Kidney epithelial cell (primary cell): ENCODE results near the gene GPALPP1. TPM values are rescaled to one million over a fixed set of nuclear protein-coding genes. Genes with fewer than 3 reads are reported as not detected.
"Not testable (repeated sequence)": the region's sequence is repeated elsewhere in the genome, so short reads cannot be mapped to it uniquely, and the experiment has no call there.

Experiments used
- DNase-seq: peaks from one replicate; pipeline ENCODE4 v3.0.0-alpha.2; 2010; ENCODE audit warnings: low read depth
- H3K27me3 ChIP-seq: 2 replicates; pipeline ENCODE4 v1.6.0; 2011; ENCODE audit warnings: low read length; ENCODE audit not compliant: control insufficient read depth, insufficient read depth
- H3K36me3 ChIP-seq: 2 replicates; pipeline ENCODE4 v1.5.1; 2011; ENCODE audit warnings: low read length; ENCODE audit not compliant: control insufficient read depth, insufficient read depth
- H3K4me3 ChIP-seq: 2 replicates; pipeline ENCODE4 v1.5.1; 2011; ENCODE audit warnings: low read depth, mild to moderate bottlenecking, control low read depth, low read length
- total RNA-seq: library from RNA; depleted of rRNA; stranded (reverse); fragments of >200 nt; gene quantifications from 2 replicates; pipeline ENCODE4 v1.2.3, GENCODE V29; 2015
- TF ChIP-seq, protein P1 (sequence below): IDR thresholded peaks from 2 replicates; pipeline ENCODE4 v1.5.1; 2011; ENCODE audit warnings: mild to moderate bottlenecking, moderate library complexity, low read length, control low read depth, inconsistent platforms; ENCODE audit not compliant: insufficient read depth, poor library complexity, severe bottlenecking

The GPALPP1 gene, protein sequence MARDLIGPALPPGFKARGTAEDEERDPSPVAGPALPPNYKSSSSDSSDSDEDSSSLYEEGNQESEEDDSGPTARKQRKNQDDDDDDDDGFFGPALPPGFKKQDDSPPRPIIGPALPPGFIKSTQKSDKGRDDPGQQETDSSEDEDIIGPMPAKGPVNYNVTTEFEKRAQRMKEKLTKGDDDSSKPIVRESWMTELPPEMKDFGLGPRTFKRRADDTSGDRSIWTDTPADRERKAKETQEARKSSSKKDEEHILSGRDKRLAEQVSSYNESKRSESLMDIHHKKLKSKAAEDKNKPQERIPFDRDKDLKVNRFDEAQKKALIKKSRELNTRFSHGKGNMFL
- total RNA-seq, result 26.5 and 26.9 TPM in 2 replicates

DNA sequence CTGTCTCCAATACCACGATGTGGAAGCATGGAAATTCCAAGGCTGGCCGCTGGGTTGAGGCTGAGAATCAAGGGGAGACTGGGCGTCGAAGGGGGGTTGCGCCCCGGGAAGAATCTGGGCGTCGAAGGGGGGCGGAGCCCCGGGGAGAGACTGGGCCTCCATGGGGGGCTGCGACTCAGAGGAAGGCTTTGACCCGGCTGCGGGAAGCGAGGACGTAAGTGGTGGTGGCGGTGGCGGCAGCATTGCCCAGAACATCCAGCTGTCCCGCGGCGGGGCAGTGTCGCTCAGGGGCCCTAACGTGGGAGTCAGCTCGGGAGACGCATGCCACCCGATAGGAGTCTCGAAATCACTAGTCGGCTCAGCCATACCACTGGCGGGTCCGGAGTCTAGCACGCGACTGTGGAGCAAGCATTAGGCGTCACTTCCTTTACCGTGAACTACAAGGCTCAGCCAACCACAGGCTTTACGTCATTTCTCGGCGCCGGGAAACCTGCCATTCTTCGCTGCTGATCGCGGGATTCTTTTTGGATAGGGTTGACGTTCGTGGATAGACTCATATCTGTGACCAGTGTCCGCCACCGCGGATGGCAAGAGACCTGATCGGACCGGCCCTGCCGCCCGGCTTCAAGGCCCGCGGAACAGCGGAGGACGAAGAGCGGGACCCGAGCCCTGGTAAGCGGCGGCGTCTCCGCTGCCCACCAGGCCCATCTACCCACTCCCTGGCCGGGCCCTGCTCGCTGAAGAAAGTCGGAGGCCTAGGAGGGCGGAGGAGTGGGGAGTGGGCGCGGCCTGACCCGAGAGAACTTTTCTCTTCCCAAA, at the start of gene GPALPP1, which contains the start of gene NUFIP1:
GPALPP1 (plus strand) TSS at position 468 of the 819 bp plus-strand sequence; CDS start at position 585, 117 bp downstream.
NUFIP1 (minus strand) TSS at position 401 of the 819 bp plus-strand sequence; CDS start at position 366, 35 bp downstream.
- TF ChIP-seq, protein P1, sequence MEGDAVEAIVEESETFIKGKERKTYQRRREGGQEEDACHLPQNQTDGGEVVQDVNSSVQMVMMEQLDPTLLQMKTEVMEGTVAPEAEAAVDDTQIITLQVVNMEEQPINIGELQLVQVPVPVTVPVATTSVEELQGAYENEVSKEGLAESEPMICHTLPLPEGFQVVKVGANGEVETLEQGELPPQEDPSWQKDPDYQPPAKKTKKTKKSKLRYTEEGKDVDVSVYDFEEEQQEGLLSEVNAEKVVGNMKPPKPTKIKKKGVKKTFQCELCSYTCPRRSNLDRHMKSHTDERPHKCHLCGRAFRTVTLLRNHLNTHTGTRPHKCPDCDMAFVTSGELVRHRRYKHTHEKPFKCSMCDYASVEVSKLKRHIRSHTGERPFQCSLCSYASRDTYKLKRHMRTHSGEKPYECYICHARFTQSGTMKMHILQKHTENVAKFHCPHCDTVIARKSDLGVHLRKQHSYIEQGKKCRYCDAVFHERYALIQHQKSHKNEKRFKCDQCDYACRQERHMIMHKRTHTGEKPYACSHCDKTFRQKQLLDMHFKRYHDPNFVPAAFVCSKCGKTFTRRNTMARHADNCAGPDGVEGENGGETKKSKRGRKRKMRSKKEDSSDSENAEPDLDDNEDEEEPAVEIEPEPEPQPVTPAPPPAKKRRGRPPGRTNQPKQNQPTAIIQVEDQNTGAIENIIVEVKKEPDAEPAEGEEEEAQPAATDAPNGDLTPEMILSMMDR, result peak; percentile 12

DNA sequence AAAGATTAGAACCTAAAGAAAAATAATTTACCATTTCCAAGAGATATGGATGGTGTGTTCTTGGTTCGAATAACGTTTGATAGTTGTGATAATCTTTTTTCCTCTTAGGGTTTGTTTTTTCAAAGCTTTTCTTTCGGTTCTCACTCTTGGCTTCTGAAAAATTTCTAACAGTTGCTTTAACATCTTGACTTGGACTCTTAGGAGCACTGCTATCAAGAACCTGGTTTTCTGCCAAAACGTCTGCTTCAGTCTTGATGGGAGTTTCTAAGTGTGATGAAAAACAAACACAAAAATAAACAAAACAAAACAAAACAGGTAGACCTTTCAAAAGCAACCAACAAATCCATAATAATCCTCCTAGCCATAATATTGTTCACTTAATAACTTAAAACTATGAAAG, 45.9 kb upstream of the GPALPP1 start:
- H3K36me3 ChIP-seq, H3K4me3 ChIP-seq, DNase-seq, H3K27me3 ChIP-seq: not testable (repeated sequence)

More for the DNA sequence above, at the start of gene GPALPP1, which contains the start of gene NUFIP1:
- Histone ChIP-seq H3K36me3 (no peaks in the 10 kb centered on the region), H3K27me3 (no peaks in the 10 kb centered on the region), H3K4me3 (peak within 1 kb of the TSS; percentile 82)
- DNase-seq, result peak; percentile 81

DNA sequence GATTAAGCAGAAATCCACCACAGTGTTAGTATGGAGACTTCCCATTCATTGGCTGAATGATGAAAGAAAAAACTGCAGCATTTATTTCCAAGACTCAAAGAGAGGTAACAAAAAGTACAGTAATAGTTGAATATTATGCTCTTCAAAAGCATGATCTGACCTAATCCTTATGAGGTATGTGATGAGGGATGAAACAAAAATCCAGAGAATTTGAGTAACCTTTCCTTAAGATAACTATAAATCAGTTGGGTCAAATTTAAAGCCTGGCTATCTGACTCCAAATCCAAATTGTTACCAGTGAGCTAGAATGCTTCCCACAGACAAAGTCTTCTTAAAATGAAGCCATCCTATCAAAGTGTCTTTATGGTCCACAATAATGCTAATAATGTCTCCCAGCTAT, 38.2 kb upstream of the GPALPP1 start:
- DNase-seq, result no peak

DNA sequence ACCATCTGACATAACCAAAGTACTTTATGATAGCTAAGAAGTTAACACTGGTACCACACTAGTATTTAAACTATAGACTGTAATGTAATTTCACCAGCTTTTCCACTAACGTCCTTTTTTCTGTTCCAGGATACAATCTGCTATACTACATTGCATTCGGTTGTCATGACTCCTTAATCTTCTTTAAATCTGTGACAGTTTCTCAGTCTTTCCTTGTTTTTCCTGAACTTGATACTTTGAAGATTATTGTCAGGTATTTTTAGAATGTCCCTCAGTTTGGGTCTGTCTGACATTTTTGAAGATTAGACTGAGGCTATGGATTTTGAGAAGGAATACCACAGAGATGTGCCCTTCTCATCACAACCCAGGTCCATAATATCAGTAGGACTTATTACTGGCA, 36.7 kb upstream of the GPALPP1 start:
- DNase-seq, result no peak
- no peak overlapping the region for H3K4me3 ChIP-seq
- H3K36me3 ChIP-seq, result no peaks in the 10 kb centered on the region
- no peaks in the 10 kb centered on the region for H3K27me3 ChIP-seq
- TF ChIP-seq, protein P1, result no peak

More for the DNA sequence above, 38.2 kb upstream of the GPALPP1 start:
- TF ChIP-seq, protein P1, result no peak
- Histone ChIP-seq H3K36me3 (no peaks in the 10 kb centered on the region), H3K4me3 (no peak overlapping the region), H3K27me3 (no peaks in the 10 kb centered on the region)

DNA sequence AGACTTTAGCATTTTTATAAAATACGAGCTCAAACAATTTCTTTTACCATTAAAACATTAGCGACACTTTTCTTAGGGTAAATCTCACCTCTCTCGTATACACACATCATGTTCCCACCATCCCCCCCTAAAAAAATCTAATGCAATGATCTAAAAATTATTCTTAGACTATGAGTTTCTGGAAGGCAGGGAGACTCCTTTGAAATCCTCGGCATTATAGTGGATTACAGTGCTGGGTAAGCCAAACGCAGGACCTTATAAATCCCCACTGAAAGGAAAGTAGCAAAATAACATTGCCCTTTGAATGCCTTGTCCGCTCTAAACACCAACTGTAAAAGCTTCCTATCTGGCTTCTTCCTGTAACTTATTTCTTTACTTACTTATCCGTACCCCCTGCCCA, 35.1 kb upstream of the GPALPP1 start:
- DNase-seq, result no peak
- TF ChIP-seq, protein P1, result no peak
- Histone ChIP-seq H3K4me3 (no peak overlapping the region), H3K36me3 (no peaks in the 10 kb centered on the region), H3K27me3 (no peaks in the 10 kb centered on the region)

DNA sequence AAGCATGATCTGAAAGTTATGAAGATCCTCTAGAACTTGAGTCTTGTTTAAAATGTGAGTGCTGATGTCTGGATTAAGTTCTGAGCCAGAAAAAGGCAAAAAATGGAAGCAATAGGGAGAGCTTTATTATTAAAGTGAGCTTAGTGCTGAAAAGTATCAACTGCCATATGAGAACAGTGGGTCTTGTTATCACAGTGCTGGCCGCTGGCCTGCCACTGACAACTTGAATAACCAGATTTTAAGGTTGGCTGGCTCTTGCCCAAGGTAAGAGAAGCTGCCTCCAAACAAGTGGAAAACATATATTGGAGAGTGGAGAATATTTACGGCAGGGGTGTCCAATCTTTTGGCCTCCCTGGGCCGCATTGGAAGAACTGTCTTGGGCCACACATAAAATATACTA, 33.9 kb upstream of the GPALPP1 start:
- Histone ChIP-seq H3K4me3 (no peak overlapping the region), H3K36me3 (no peaks in the 10 kb centered on the region), H3K27me3 (no peaks in the 10 kb centered on the region)
- DNase-seq, result no peak
- TF ChIP-seq, protein P1, result no peak
